Mesenchymal stem cell (in vitro differentiated cells and primary cell): ENCODE measurements around the gene REV3L.

Experiments used
- DNase-seq: peaks from one replicate; pipeline ENCODE4 v3.0.0-alpha.2; 2013
- H2AFZ ChIP-seq: one replicate; pipeline ENCODE4 v1.6.1; 2013; ENCODE audit warnings: low read depth, mild to moderate bottlenecking, control low read depth, inconsistent platforms, low read length, moderate library complexity
- H2AK5ac ChIP-seq: 2 replicates; pipeline ENCODE4 v1.6.1; 2013; ENCODE audit warnings: low read length, moderate library complexity, mild to moderate bottlenecking, inconsistent platforms; ENCODE audit not compliant: severe bottlenecking
- H2BK120ac ChIP-seq: one replicate; pipeline ENCODE4 v1.6.1; 2013; ENCODE audit warnings: low read depth, mild to moderate bottlenecking, inconsistent platforms, low read length, moderate library complexity
- H2BK12ac ChIP-seq, 2 experiments: one replicate each; pipeline ENCODE4 v1.6.1; 2013; ENCODE audit warnings: inconsistent platforms in 2 of 2, low read length in 2 of 2, mild to moderate bottlenecking in 2 of 2, moderate library complexity in 2 of 2, control low read depth in 1 of 2
- H2BK15ac ChIP-seq: one replicate; pipeline ENCODE4 v1.6.1; 2013; ENCODE audit warnings: mild to moderate bottlenecking, low read depth, inconsistent platforms; ENCODE audit not compliant: poor library complexity, severe bottlenecking
- H2BK5ac ChIP-seq: 2 replicates; pipeline ENCODE4 v1.6.1; 2013; ENCODE audit warnings: low read depth, mild to moderate bottlenecking, low read length, control low read depth, inconsistent platforms; ENCODE audit not compliant: poor library complexity, severe bottlenecking
- H3K14ac ChIP-seq, 2 experiments: one replicate each; pipeline ENCODE4 v1.6.1; 2013; ENCODE audit warnings: inconsistent platforms in 2 of 2, low read length in 2 of 2, control low read depth in 1 of 2, mild to moderate bottlenecking in 1 of 2, moderate library complexity in 1 of 2
- H3K18ac ChIP-seq, 2 experiments: one replicate each; pipeline ENCODE4 v1.6.1; 2013; ENCODE audit warnings: inconsistent platforms in 2 of 2, low read length in 2 of 2, control low read depth in 1 of 2, low read depth in 1 of 2, mild to moderate bottlenecking in 1 of 2
- H3K23ac ChIP-seq, 2 experiments: one replicate each; pipeline ENCODE4 v1.6.1; 2013; ENCODE audit warnings: inconsistent platforms in 2 of 2, low read length in 2 of 2, mild to moderate bottlenecking in 2 of 2, moderate library complexity in 2 of 2, control low read depth in 1 of 2
- H3K27ac ChIP-seq: 2 replicates; pipeline ENCODE4 v1.5.1; 2013; ENCODE audit warnings: mild to moderate bottlenecking, moderate library complexity, low read length, control low read depth, inconsistent platforms; ENCODE audit not compliant: poor library complexity, severe bottlenecking
- H3K27me3 ChIP-seq, 2 experiments: 2 replicates each; pipeline versions ENCODE4 v1.6.1 to v1.7.0; 2013; ENCODE audit warnings: low read length in 2 of 2, mild to moderate bottlenecking in 2 of 2, moderate library complexity in 2 of 2, control low read depth in 1 of 2, inconsistent platforms in 1 of 2; ENCODE audit not compliant: control insufficient read depth in 1 of 2, insufficient read depth in 1 of 2
- H3K36me3 ChIP-seq, 2 experiments: 2 replicates each; pipeline versions ENCODE4 v1.6.1 to v1.7.0; 2013; ENCODE audit warnings: low read length in 2 of 2, control low read depth in 1 of 2, inconsistent platforms in 1 of 2, low read depth in 1 of 2, mild to moderate bottlenecking in 1 of 2; ENCODE audit not compliant: insufficient read depth in 2 of 2, control insufficient read depth in 1 of 2
- H3K4ac ChIP-seq, 2 experiments: one replicate each; pipeline ENCODE4 v1.6.1; 2013; ENCODE audit warnings: inconsistent platforms in 2 of 2, low read length in 2 of 2, mild to moderate bottlenecking in 2 of 2, moderate library complexity in 2 of 2, control low read depth in 1 of 2, low read depth in 1 of 2
- H3K4me1 ChIP-seq: 2 replicates; pipeline ENCODE4 v1.6.1; 2013; ENCODE audit warnings: low read depth, low read length, control low read depth; ENCODE audit not compliant: control insufficient read depth, insufficient read depth
- H3K4me2 ChIP-seq: 2 replicates; pipeline ENCODE4 v1.6.1; 2013; ENCODE audit warnings: low read length, mild to moderate bottlenecking, inconsistent platforms; ENCODE audit not compliant: poor library complexity, severe bottlenecking
- H3K4me3 ChIP-seq, 2 experiments: 2 replicates each; pipeline versions ENCODE4 v1.5.1 to v1.7.0; 2013; ENCODE audit warnings: low read length in 2 of 2, mild to moderate bottlenecking in 2 of 2, control low read depth in 1 of 2, low read depth in 1 of 2; ENCODE audit not compliant: insufficient read depth in 1 of 2
- H3K79me1 ChIP-seq: replicated peaks from 2 replicates; pipeline ENCODE4 v1.6.1; 2013; ENCODE audit warnings: mild to moderate bottlenecking, control low read depth, low read length, inconsistent platforms; ENCODE audit not compliant: poor library complexity, severe bottlenecking
- H3K9ac ChIP-seq: 2 replicates; pipeline ENCODE4 v1.7.0; 2013; ENCODE audit warnings: mild to moderate bottlenecking, low read length, moderate library complexity
- H3K9me3 ChIP-seq: 2 replicates; pipeline ENCODE4 v1.7.0; 2013; ENCODE audit warnings: mild to moderate bottlenecking, low read length; ENCODE audit not compliant: control insufficient read depth
- H4K8ac ChIP-seq: one replicate; pipeline ENCODE4 v1.6.1; 2013; ENCODE audit warnings: inconsistent platforms, mild to moderate bottlenecking, low read length, moderate library complexity
- H4K91ac ChIP-seq: one replicate; pipeline ENCODE4 v1.6.1; 2013; ENCODE audit warnings: mild to moderate bottlenecking, low read length, inconsistent platforms
- WGBS: methylation state at CpG from one replicate; pipeline ENCODE4 v1.1.7; 2013; ENCODE audit warnings: mixed read lengths; 5-methylcytosine and 5-hydroxymethylcytosine counted together

REV3L gene

DNA sequence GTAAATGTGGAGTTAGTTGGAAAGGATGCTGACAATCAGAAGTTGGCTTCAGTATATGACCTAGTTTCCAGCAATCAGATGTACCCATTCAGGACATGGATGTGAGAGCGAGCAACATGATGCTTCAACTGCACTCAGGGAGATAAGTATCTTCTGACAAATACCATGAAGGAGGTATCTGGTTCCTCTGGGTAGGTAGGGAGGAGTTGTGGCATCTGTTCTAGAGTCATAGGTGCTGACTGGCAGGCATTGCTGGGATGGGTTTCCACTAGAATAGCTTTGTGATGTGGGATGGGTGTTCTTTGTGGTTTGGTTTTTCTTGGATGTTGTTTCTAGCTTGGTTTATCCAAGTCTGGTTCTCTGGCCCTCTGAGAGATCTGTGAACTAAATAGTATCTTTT is 3.9 kb upstream of the REV3L start:
- WGBS: 100% methylated on average over 1 of the region's 1 CpG
- no peak overlapping the region for H3K4me2 ChIP-seq
- H2BK15ac ChIP-seq: no peak overlapping the region
- peaks cover 4 to 17% of the 10 kb centered on the region in 2 experiments for H3K36me3 ChIP-seq
- H2AFZ ChIP-seq: no peak overlapping the region
- H2BK120ac ChIP-seq: no peak overlapping the region
- H3K18ac ChIP-seq: no peak overlapping the region
- DNase-seq: no peak
- peak overlapping the region; percentile 35 for H2AK5ac ChIP-seq
- H3K23ac ChIP-seq: no peak overlapping the region
- H3K79me1 ChIP-seq: peaks cover 17% of the 10 kb centered on the region
- no peak overlapping the region for H2BK5ac ChIP-seq
- no peak overlapping the region for H3K14ac ChIP-seq
- H4K91ac ChIP-seq: peak overlapping the region; percentile 50
- peak overlapping the region; percentile 49 for H4K8ac ChIP-seq
- no peak overlapping the region for H3K9ac ChIP-seq
- no peak overlapping the region for H3K4me3 ChIP-seq
- H3K4me1 ChIP-seq: no peaks in the 10 kb centered on the region
- no peaks in the 10 kb centered on the region for H3K27me3 ChIP-seq
- H2BK12ac ChIP-seq: peak overlapping the region in 1 of 2 experiments; percentile 77
- no peaks in the 10 kb centered on the region for H3K9me3 ChIP-seq
- no peak overlapping the region for H3K27ac ChIP-seq
- H3K4ac ChIP-seq: no peak overlapping the region

DNA sequence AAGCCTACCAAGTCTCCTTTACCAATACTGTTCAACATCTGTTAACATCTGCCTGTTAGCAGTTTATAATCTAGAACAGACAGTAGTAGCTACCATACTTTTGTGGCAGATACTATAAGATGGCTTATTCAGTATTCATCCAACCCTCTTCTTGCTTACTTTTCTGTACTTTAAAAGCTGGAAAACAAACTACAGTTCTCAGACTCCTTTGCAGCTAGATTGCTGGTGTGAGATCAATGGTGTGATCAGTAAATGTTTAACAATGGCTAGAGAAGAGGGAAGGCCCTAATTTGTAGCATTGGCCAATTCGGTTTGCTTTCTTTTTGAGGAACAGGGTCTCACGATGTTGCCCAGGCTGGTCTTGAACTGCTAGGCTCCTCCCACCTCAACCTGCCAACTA is 3.5 kb upstream of the REV3L start:
- H3K18ac ChIP-seq: no peak overlapping the region
- H3K14ac ChIP-seq: no peak overlapping the region
- no peak overlapping the region for H2BK5ac ChIP-seq
- no peaks in the 10 kb centered on the region for H3K27me3 ChIP-seq
- 100% methylated on average over 1 of the region's 2 CpGs for WGBS
- no peak overlapping the region for H2BK15ac ChIP-seq
- H3K4me3 ChIP-seq: no peak overlapping the region
- H2BK120ac ChIP-seq: peak overlapping the region; percentile 58
- H3K9me3 ChIP-seq: no peaks in the 10 kb centered on the region
- DNase-seq: no peak
- no peaks in the 10 kb centered on the region for H3K4me1 ChIP-seq
- H3K4me2 ChIP-seq: no peak overlapping the region
- no peak overlapping the region for H2AFZ ChIP-seq
- peaks cover 4 to 12% of the 10 kb centered on the region in 2 experiments for H3K36me3 ChIP-seq
- no peak overlapping the region for H2AK5ac ChIP-seq
- no peak overlapping the region for H3K23ac ChIP-seq
- no peak overlapping the region for H4K91ac ChIP-seq
- peak overlapping the region; percentile 49 for H4K8ac ChIP-seq
- H2BK12ac ChIP-seq: peak overlapping the region in 1 of 2 experiments; percentile 77
- no peak overlapping the region for H3K9ac ChIP-seq
- H3K79me1 ChIP-seq: peaks cover 16% of the 10 kb centered on the region
- H3K4ac ChIP-seq: no peak overlapping the region
- no peak overlapping the region for H3K27ac ChIP-seq

- no CpG with 5 or more reads among the region's 1 CpG for WGBS
Observed at GRCh38 chr6:111485342-111485741, 2.3 kb upstream of the REV3L start.

DNA sequence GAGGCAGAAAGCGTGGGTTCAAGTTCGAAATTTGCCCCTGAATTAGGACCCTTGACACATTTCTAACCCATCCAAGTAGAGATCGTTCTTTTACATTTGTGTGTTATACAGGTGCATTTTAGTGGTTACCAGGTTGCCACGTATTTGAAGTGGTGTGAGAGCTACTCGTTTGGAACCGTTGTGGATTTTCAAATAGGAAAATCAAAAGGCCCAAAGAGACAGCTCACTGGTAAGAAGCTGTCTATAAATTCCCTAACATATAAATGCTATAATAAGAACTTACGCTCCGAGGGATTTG is 1.6 kb upstream of the REV3L start:
- H3K27me3 ChIP-seq: no peaks in the 10 kb centered on the region

More at GRCh38 chr6:111485342-111485741, 2.3 kb upstream of the REV3L start:
- Histone ChIP-seq H3K27me3 (no peaks in the 10 kb centered on the region), H2BK15ac (no peak overlapping the region), H3K4me3 (peak overlapping the region in 1 of 2 experiments; percentile 68), H3K79me1 (peaks cover 14% of the 10 kb centered on the region), H3K36me3 (peaks cover 4 to 12% of the 10 kb centered on the region in 2 experiments), H3K9ac (peak overlapping the region; percentile 98), H3K27ac (no peak overlapping the region), H2AK5ac (no peak overlapping the region), H2BK12ac (no peak overlapping the region), H2BK5ac (no peak overlapping the region), H3K18ac (no peak overlapping the region), H3K4ac (no peak overlapping the region), H3K4me1 (no peaks in the 10 kb centered on the region), H3K23ac (no peak overlapping the region), H3K9me3 (no peaks in the 10 kb centered on the region), H3K14ac (no peak overlapping the region), H3K4me2 (no peak overlapping the region), H4K8ac (no peak overlapping the region), H4K91ac (no peak overlapping the region), H2BK120ac (no peak overlapping the region), H2AFZ (no peak overlapping the region)
- no peak for DNase-seq

More for the DNA sequence above, 1.6 kb upstream of the REV3L start:
- peak; percentile 30 for DNase-seq
- Histone ChIP-seq H3K18ac (peak overlapping the region in 1 of 2 experiments; percentile 62), H3K9me3 (no peaks in the 10 kb centered on the region), H3K23ac (no peak overlapping the region), H3K36me3 (peaks cover 4 to 12% of the 10 kb centered on the region in 2 experiments), H4K8ac (no peak overlapping the region), H3K4ac (peak overlapping the region in 1 of 2 experiments; percentile 87), H2AFZ (peak overlapping the region; percentile 42), H3K27ac (peak overlapping the region; percentile 99), H4K91ac (no peak overlapping the region), H3K14ac (no peak overlapping the region), H2AK5ac (peak overlapping the region; percentile 86), H3K4me3 (peak overlapping the region in 1 of 2 experiments; percentile 68), H3K4me1 (no peaks in the 10 kb centered on the region), H3K79me1 (peaks cover 14% of the 10 kb centered on the region), H2BK5ac (peak overlapping the region; percentile 66), H2BK12ac (no peak overlapping the region), H3K4me2 (peak overlapping the region; percentile 53), H2BK15ac (no peak overlapping the region), H2BK120ac (no peak overlapping the region), H3K9ac (peak overlapping the region; percentile 98)
- 27% methylated on average over 2 of the region's 8 CpGs for WGBS
